GM12873 (cell line): ENCODE measurements around the gene IL36B.

Source experiments
- TF ChIP-seq, protein P1 (sequence below): IDR thresholded peaks from 2 replicates; pipeline ENCODE4 v1.5.1; 2012; ENCODE audit warnings: low read depth, mild to moderate bottlenecking, moderate library complexity, low read length, control low read depth; ENCODE audit not compliant: insufficient read depth; ENCODE audit errors: missing control alignments

Gene IL36B

DNA sequence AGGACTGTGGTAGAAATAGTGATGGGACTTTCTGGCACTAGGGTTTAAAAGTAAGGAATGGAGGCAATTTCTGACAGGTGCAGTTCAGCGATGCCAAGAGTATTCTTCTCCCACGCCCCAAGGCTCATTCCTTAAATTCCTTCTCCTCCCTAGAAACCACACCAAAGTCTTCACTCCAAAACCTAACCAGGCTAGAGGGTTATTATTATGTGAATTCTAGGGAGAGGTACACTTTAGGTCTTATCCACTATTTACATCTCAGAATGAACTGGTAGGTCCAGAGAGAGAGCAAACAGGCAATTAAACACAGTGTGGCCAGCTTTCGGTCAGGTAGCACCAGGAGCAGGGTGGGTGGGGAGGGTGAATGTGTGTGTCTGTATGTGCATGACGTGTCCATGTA, 26.5 kb upstream of the IL36B start:
- TF ChIP-seq, protein P1, sequence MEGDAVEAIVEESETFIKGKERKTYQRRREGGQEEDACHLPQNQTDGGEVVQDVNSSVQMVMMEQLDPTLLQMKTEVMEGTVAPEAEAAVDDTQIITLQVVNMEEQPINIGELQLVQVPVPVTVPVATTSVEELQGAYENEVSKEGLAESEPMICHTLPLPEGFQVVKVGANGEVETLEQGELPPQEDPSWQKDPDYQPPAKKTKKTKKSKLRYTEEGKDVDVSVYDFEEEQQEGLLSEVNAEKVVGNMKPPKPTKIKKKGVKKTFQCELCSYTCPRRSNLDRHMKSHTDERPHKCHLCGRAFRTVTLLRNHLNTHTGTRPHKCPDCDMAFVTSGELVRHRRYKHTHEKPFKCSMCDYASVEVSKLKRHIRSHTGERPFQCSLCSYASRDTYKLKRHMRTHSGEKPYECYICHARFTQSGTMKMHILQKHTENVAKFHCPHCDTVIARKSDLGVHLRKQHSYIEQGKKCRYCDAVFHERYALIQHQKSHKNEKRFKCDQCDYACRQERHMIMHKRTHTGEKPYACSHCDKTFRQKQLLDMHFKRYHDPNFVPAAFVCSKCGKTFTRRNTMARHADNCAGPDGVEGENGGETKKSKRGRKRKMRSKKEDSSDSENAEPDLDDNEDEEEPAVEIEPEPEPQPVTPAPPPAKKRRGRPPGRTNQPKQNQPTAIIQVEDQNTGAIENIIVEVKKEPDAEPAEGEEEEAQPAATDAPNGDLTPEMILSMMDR, result no peak

DNA sequence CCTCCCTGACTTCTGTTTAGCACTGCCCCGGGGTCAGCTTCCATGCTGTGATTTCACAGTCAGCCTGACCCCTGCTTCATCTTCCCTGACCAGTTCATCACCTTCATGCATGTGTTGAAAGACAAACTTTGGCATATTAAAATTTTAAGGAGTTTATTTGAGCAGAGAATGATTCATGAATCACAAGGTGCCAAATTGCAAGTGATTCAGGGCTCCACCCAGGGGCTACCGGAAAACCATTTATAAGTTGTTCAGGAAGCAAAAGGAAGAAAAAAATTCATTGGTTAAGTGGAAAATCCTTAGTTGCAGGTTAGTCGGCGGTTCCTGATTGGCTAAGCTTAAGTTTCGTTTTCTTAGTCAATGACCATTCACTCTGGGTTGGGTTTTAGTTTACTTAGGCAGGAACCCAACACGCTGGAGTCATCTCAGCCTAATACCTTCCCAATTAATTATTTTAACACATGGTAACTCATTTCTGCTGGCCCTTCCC, 25.7 kb upstream of the IL36B start:
- TF ChIP-seq, protein P1, result no peak

DNA sequence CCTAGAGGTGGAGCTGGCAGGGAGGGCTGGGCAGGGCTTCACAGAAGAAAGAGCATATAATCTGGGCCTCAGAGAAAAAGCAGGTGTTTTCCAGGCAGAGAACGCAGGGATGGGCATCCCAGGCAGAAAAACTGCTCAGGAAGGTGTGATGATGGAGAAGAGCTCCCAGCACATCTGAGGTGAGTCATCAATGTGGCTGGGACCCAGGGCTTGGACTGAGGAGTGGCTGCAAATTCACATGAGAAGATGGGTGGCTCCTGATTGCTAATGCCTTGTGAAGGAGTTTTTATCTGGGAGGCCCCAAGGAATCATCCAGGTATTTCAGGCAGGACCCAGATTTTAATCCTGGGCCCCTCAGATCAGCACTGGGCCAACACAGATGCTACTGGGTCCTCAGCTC, 25.3 kb upstream of the IL36B start:
- TF ChIP-seq, protein P1, result no peak

DNA sequence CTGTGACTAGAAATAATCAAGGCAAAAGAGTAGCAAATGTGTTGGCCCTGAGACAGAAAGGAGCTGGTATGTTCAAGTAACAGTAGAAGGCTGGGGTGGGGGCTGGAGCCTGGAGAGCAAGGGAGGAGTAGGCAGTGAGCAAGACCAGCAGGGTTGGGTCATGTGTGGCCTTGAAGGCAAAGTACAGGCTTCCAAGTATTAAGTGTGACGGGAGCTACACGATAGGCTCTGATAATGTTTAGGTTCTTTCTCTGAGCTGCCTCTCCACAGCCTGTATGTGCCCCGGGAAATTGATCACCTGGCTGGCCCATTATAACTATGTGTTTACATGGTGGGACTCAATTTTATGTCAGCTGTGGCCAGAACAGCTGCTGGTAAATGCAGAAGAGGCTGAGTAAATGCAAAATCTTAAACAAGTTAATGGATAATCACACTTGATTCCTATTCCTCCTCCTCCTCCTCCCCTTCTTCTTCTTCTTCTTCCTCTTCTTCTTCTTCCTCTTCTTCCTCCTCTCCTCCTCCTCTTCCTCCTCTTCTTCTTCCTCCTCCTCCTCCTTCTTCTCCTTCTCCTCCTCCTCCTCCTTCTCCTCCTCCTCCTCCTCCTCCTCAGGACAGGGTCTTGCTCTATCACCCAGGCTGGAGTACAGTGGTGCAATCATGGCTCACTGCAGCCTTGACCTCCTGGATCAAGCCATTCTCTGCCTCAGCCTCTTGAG, 24.4 kb upstream of the IL36B start:
- TF ChIP-seq, protein P1, result no peak

DNA sequence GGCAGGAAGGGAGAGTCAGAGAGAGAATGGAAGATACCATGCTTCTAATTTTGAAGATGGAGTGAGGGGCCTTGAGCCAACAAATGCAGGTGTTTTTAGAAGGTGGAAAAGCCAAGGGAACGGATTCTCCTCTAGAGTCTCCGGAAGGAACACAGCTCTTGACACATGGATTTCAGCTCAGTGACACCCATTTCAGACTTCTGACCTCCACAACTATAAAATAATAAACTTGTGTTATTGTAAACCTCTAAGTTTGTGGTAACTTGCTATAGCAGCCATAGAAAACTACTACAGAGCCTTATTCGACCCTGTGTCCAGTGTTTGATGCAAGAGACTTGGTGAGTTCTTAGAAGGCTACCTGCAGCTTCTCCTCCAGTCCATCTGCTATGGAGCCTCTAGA, 22.9 kb upstream of the IL36B start:
- TF ChIP-seq, protein P1, result no peak

DNA sequence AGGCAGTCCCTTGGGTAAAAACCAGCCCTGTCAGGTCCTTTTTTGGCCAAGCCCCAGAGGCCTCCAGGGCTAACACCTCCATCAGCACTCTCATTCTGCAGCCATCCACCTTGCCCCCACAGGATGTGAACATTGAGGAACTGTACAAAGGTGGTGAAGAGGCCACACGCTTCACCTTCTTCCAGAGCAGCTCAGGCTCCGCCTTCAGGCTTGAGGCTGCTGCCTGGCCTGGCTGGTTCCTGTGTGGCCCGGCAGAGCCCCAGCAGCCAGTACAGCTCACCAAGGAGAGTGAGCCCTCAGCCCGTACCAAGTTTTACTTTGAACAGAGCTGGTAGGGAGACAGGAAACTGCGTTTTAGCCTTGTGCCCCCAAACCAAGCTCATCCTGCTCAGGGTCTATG, 22.4 kb upstream of the IL36B start:
- TF ChIP-seq, protein P1, result no peak

DNA sequence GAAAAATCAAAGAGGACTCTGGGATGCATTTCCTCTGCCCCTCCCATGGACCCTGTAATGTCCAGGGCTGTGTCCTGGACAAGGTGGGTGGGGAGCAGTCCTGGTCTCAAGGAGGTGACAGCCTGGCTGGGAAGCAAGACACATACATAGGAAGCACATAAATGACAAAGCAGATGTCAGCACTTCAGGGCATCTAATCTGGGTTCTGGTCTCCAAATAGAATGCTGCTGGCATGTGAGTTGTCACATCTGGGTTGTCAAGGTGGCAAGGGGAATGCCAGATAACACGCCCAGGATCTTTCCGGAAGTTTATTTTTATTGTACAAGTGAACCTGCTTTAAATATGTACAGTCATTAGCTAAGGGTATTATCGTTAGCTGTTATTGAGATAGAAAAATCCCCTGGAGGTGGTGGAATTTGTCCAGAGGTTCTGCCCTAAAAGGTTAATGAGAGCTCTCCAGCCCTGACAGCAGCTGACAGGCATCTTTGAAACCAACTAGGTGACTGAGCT, 20.7 kb upstream of the IL36B start:
- TF ChIP-seq, protein P1, result no peak
